Ammon's horn (tissue), 1 donor: ENCODE results near the gene CD200.

Experiments used
- DNase-seq: peaks from one replicate; pipeline ENCODE4 v3.0.0-alpha.2; 2016; ENCODE audit warnings: low spot score

CD200 gene

GRCh38 chr3:112331851-112332250 lies 1.1 kb upstream of the CD200 start:
- no peak for DNase-seq

- DNase-seq, result peak; percentile 56
These were observed 693 bp downstream of the CD200 start for GRCh38 chr3:112333381-112334317.

GRCh38 chr3:112334691-112335433 lies 1.9 kb downstream of the CD200 start:
- DNase-seq, result no peak

- no peak for DNase-seq
These were observed 2.5 kb downstream of the CD200 start for GRCh38 chr3:112335434-112335781.

- no peak for DNase-seq
These were observed 5.2 kb downstream of the CD200 start for GRCh38 chr3:112338021-112338726.

- DNase-seq, result no peak
These were observed 5.7 kb downstream of the CD200 start for GRCh38 chr3:112338727-112339056.

GRCh38 chr3:112339134-112339533 lies 6.2 kb downstream of the CD200 start:
- DNase-seq, result no peak

GRCh38 chr3:112339609-112340008 lies 6.7 kb downstream of the CD200 start:
- no peak for DNase-seq

- DNase-seq, result no peak
These were observed 8.4 kb downstream of the CD200 start for GRCh38 chr3:112341386-112341785.

GRCh38 chr3:112345681-112346080 lies 12.7 kb downstream of the CD200 start:
- no peak for DNase-seq

- no peak for DNase-seq
These were observed 13.7 kb downstream of the CD200 start for GRCh38 chr3:112346491-112347122.

GRCh38 chr3:112348943-112349342 lies 16.0 kb downstream of the CD200 start:
- no peak for DNase-seq

- DNase-seq, result no peak
These were observed 16.6 kb downstream of the CD200 start for GRCh38 chr3:112349557-112349956.

GRCh38 chr3:112350018-112350810 lies 17.3 kb downstream of the CD200 start:
- DNase-seq, result peak; percentile 25

- DNase-seq, result peak; percentile 26
These were observed 18.1 kb downstream of the CD200 start for GRCh38 chr3:112351036-112351435.

- DNase-seq, result no peak
These were observed 18.9 kb downstream of the CD200 start for GRCh38 chr3:112351823-112352222.

GRCh38 chr3:112352720-112353119 lies 19.8 kb downstream of the CD200 start:
- DNase-seq, result no peak

- no peak for DNase-seq
These were observed 20.4 kb downstream of the CD200 start for GRCh38 chr3:112353365-112353764.

GRCh38 chr3:112354642-112355306 lies 21.8 kb downstream of the CD200 start:
- no peak for DNase-seq

- no peak for DNase-seq
These were observed 22.3 kb downstream of the CD200 start for GRCh38 chr3:112355307-112355687.
